Measurements from ENCODE around the gene EIF2S1.

The EIF2S1 gene

DNA sequence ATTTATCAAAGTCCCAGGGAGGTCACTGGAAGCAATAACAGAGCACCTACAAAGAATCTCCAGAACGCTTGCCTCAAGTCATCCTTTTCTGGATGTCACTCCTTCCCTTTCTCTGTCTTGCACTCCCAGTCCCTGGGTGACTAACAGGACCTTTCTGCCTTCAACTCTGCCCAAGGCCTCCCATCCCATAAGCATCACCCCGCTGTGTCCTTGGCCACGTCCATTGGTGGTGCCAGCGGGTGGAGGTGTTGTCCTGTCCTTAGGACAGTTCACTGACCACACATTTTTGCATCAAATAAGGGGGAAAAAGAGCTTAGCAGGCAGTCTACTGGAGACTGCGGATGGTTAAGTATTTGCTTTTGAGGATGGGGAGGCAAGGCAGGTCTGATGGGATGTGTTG is 75.5 kb downstream of the EIF2S1 start:
- H3K4me3 ChIP-seq (replicated peaks; ENCODE audit: low read depth, low read length) = no peak overlapping the region
- TF ChIP-seq, protein P1, sequence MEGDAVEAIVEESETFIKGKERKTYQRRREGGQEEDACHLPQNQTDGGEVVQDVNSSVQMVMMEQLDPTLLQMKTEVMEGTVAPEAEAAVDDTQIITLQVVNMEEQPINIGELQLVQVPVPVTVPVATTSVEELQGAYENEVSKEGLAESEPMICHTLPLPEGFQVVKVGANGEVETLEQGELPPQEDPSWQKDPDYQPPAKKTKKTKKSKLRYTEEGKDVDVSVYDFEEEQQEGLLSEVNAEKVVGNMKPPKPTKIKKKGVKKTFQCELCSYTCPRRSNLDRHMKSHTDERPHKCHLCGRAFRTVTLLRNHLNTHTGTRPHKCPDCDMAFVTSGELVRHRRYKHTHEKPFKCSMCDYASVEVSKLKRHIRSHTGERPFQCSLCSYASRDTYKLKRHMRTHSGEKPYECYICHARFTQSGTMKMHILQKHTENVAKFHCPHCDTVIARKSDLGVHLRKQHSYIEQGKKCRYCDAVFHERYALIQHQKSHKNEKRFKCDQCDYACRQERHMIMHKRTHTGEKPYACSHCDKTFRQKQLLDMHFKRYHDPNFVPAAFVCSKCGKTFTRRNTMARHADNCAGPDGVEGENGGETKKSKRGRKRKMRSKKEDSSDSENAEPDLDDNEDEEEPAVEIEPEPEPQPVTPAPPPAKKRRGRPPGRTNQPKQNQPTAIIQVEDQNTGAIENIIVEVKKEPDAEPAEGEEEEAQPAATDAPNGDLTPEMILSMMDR (IDR thresholded peaks at IDR 0.05; ENCODE audit: low read depth, low read length, missing control alignments) = no peak
- DNase-seq (ENCODE audit: extremely low read depth, low read depth) = no peak

Data from HFF-Myc (cell line).